Measurements from ENCODE around the gene RBMX2. TPM values are rescaled to one million over a fixed set of nuclear protein-coding genes. Genes with fewer than 3 reads are reported as not detected.

RBMX2 gene
- polyA plus RNA-seq, 1 donor from 2014 or later: 68.9 TPM

- no peaks in the 10 kb centered on the region for H3F3A ChIP-seq (ENCODE audit: insufficient read depth, low read length, poor library complexity, severe bottlenecking)
- no peaks in the 10 kb centered on the region for H3K36me3 ChIP-seq (ENCODE audit: insufficient read depth, low read length)
- no peak overlapping the region for H3K4me3 ChIP-seq (ENCODE audit: low read length)
- no peak for TF ChIP-seq TAF1 (IDR thresholded peaks at IDR 0.05; ENCODE audit: low read depth)
- TF ChIP-seq SMC3 (conservative IDR thresholded peaks at IDR 0.05; ENCODE audit: poor library complexity): no peak
- H3K27ac ChIP-seq (ENCODE audit: low read length): no peak overlapping the region
- no peaks in the 10 kb centered on the region for H4K20me1 ChIP-seq (ENCODE audit: insufficient read depth)
- H3K9me2 ChIP-seq (ENCODE audit: insufficient read depth, low read length): no peaks in the 10 kb centered on the region
- no peak overlapping the region for H3K9ac ChIP-seq (ENCODE audit: low read length)
- no peaks in the 10 kb centered on the region for H3K27me3 ChIP-seq (ENCODE audit: insufficient read depth, low read depth, low read length)
- no peaks in the 10 kb centered on the region for H3K79me2 ChIP-seq (replicated peaks; ENCODE audit: insufficient read depth, low read length)
- no peaks in the 10 kb centered on the region for H3K9me3 ChIP-seq (ENCODE audit: low read length)
- no peak overlapping the region for H3K4me2 ChIP-seq (ENCODE audit: low read length)
- H2AFZ ChIP-seq (ENCODE audit: low read depth, low read length): no peak overlapping the region
Measured at GRCh38 chrX:130386408-130386808, 15.4 kb upstream of the RBMX2 start.

- H3K9me3 ChIP-seq (ENCODE audit: low read length): no peaks in the 10 kb centered on the region
- TF ChIP-seq TAF1 (IDR thresholded peaks at IDR 0.05; ENCODE audit: low read depth) (no peak), SMC3 (conservative IDR thresholded peaks at IDR 0.05; ENCODE audit: poor library complexity) (peak; percentile 89), CTCF (IDR thresholded peaks at IDR 0.05; ENCODE audit: poor library complexity, severe bottlenecking) (peak; percentile 78), RAD21 (conservative IDR thresholded peaks at IDR 0.05) (peak; percentile 84)
- no peaks in the 10 kb centered on the region for H3K79me2 ChIP-seq (replicated peaks; ENCODE audit: insufficient read depth, low read length)
- H3K4me2 ChIP-seq (ENCODE audit: low read length): no peak overlapping the region
- no peak overlapping the region for H3K27ac ChIP-seq (ENCODE audit: low read length)
- no peaks in the 10 kb centered on the region for H4K20me1 ChIP-seq (ENCODE audit: insufficient read depth)
- no peak overlapping the region for H3K4me3 ChIP-seq (ENCODE audit: low read length)
- no peaks in the 10 kb centered on the region for H3K27me3 ChIP-seq (ENCODE audit: insufficient read depth, low read depth, low read length)
- H2AFZ ChIP-seq (ENCODE audit: low read depth, low read length): no peak overlapping the region
- H3K9ac ChIP-seq (ENCODE audit: low read length): no peak overlapping the region
- no peaks in the 10 kb centered on the region for H3K9me2 ChIP-seq (ENCODE audit: insufficient read depth, low read length)
- H3F3A ChIP-seq (ENCODE audit: insufficient read depth, low read length, poor library complexity, severe bottlenecking): no peaks in the 10 kb centered on the region
- no peaks in the 10 kb centered on the region for H3K36me3 ChIP-seq (ENCODE audit: insufficient read depth, low read length)
Measured at GRCh38 chrX:130393451-130394074, 8.2 kb upstream of the RBMX2 start.

- TF ChIP-seq RAD21 (conservative IDR thresholded peaks at IDR 0.05) (no peak), TAF1 (IDR thresholded peaks at IDR 0.05; ENCODE audit: low read depth) (no peak), EZH2 (IDR thresholded peaks at IDR 0.05; ENCODE audit: borderline replicate concordance, insufficient read depth, low read length, poor library complexity, severe bottlenecking) (no peak), POLR2AphosphoS5 (IDR thresholded peaks at IDR 0.05) (no peak), SMC3 (conservative IDR thresholded peaks at IDR 0.05; ENCODE audit: poor library complexity) (no peak), REST (IDR thresholded peaks at IDR 0.05; ENCODE audit: borderline replicate concordance) (no peak), EP300 (conservative IDR thresholded peaks at IDR 0.05; ENCODE audit: poor library complexity, severe bottlenecking) (no peak), MXI1 (conservative IDR thresholded peaks at IDR 0.05; ENCODE audit: poor library complexity, severe bottlenecking) (no peak), CTCF (IDR thresholded peaks at IDR 0.05; ENCODE audit: poor library complexity, severe bottlenecking) (no peak)
- H3F3A ChIP-seq (ENCODE audit: insufficient read depth, low read length, poor library complexity, severe bottlenecking): no peaks in the 10 kb centered on the region
- H4K20me1 ChIP-seq (ENCODE audit: insufficient read depth): no peaks in the 10 kb centered on the region
- H3K36me3 ChIP-seq (ENCODE audit: insufficient read depth, low read length): no peaks in the 10 kb centered on the region
- no peaks in the 10 kb centered on the region for H3K9me3 ChIP-seq (ENCODE audit: low read length)
- no peaks in the 10 kb centered on the region for H3K27me3 ChIP-seq (ENCODE audit: insufficient read depth, low read depth, low read length)
- H3K9me2 ChIP-seq (ENCODE audit: insufficient read depth, low read length): no peaks in the 10 kb centered on the region
- no peaks in the 10 kb centered on the region for H3K79me2 ChIP-seq (replicated peaks; ENCODE audit: insufficient read depth, low read length)
- no peak overlapping the region for H3K27ac ChIP-seq (ENCODE audit: low read length)
- H3K4me3 ChIP-seq (ENCODE audit: low read length): no peak overlapping the region
- no peak overlapping the region for H3K4me2 ChIP-seq (ENCODE audit: low read length)
- H2AFZ ChIP-seq (ENCODE audit: low read depth, low read length): no peak overlapping the region
- H3K9ac ChIP-seq (ENCODE audit: low read length): no peak overlapping the region
Measured at GRCh38 chrX:130395341-130395740, 6.4 kb upstream of the RBMX2 start.

All from neural cell (in vitro differentiated cells).